Endothelial cell of umbilical vein (primary cell): Measurements from ENCODE around the gene MICALL2. TPM values are rescaled to one million over a fixed set of nuclear protein-coding genes. Genes with fewer than 3 reads are reported as not detected.

Experiments
- BruUV-seq: library from RNA; stranded (reverse); fragments of 400-500 nt; replicated peaks from 2 replicates; lab custom pipeline; 2021; lab: Mats Ljungman, UMichigan
- CTCF ChIA-PET: fragments of 300-600, 350-600 bp; sonication (Branson Sonifier 250); formaldehyde crosslinking; loops from one replicate; lab custom pipeline; 2021; ENCODE audit warnings: antibody characterized with exemption, inconsistent platforms; lab: Charles Lee
- POLR2A ChIA-PET: fragments of 300-600, 350-600 bp; sonication (Branson Sonifier 250); formaldehyde crosslinking; loops from one replicate; lab custom pipeline; 2021; ENCODE audit warnings: antibody characterized with exemption, inconsistent platforms; lab: Charles Lee
- DNase-seq: peaks from one replicate; pipeline ENCODE4 v3.0.0-alpha.2; 2011; ENCODE audit warnings: low read depth, low spot score
- FAIRE-seq: peaks from 2 replicates; lab custom pipeline; 2011; peaks lifted over from hg19 to GRCh38; lab: Jason Lieb, UNC
- H2AFZ ChIP-seq: 2 replicates; pipeline ENCODE4 v1.6.0; 2012; ENCODE audit warnings: low read depth, low read length, control low read depth, inconsistent platforms
- H3K27ac ChIP-seq: 2 replicates; pipeline ENCODE4 v1.5.1; 2011; ENCODE audit warnings: low read depth, mild to moderate bottlenecking, control low read depth, low read length, moderate library complexity; ENCODE audit not compliant: insufficient read depth
- H3K27me3 ChIP-seq, 2 experiments: 2 replicates each; pipeline versions ENCODE4 v1.6.0 to v1.6.1; 2011; ENCODE audit warnings: low read length in 2 of 2, mixed read lengths in 1 of 2; ENCODE audit not compliant: control insufficient read depth in 2 of 2, insufficient read depth in 2 of 2
- H3K36me3 ChIP-seq, 2 experiments: 2 replicates in 1 of 2; 3 replicates in 1 of 2; pipeline ENCODE4 v1.5.1; 2011; ENCODE audit warnings: low read length in 2 of 2, mild to moderate bottlenecking in 1 of 2, moderate library complexity in 1 of 2; ENCODE audit not compliant: control insufficient read depth in 2 of 2, insufficient read depth in 2 of 2; ENCODE audit errors: extremely low read depth in 1 of 2
- H3K4me1 ChIP-seq: 3 replicates; pipeline ENCODE4 v1.5.1; 2011; ENCODE audit warnings: mild to moderate bottlenecking, low read length; ENCODE audit not compliant: control insufficient read depth, insufficient read depth; ENCODE audit errors: extremely low read depth
- H3K4me2 ChIP-seq: 2 replicates; pipeline ENCODE4 v1.6.1; 2011; ENCODE audit warnings: low read length, control low read depth, mixed read lengths; ENCODE audit not compliant: insufficient read depth
- H3K4me3 ChIP-seq, 3 experiments: fragments of 200-600 bp in 1 of 3; sonication (generic), shearing (Covaris generic) in 1 of 3; replicated peaks in 1 of 3; 2 replicates each; pipeline ENCODE4 v1.5.1; 2011 to 2016; ENCODE audit warnings: control low read depth in 3 of 3, low read length in 3 of 3, mild to moderate bottlenecking in 2 of 3, inconsistent platforms in 1 of 3, low read depth in 1 of 3, moderate library complexity in 1 of 3; ENCODE audit not compliant: insufficient read depth in 1 of 3
- H3K79me2 ChIP-seq: 2 replicates; pipeline ENCODE4 v1.6.0; 2012; ENCODE audit warnings: low read length, inconsistent platforms; ENCODE audit not compliant: control insufficient read depth, insufficient read depth
- H3K9ac ChIP-seq: replicated peaks from 2 replicates; pipeline ENCODE3; 2011; ENCODE audit warnings: low read length, control low read depth; ENCODE audit not compliant: insufficient read depth; ENCODE audit errors: extremely low read depth
- H3K9me1 ChIP-seq: replicated peaks from 3 replicates; pipeline ENCODE4 v1.6.0; 2011; ENCODE audit warnings: mild to moderate bottlenecking, low read length; ENCODE audit not compliant: control insufficient read depth, insufficient read depth; ENCODE audit errors: extremely low read depth
- H3K9me3 ChIP-seq: replicated peaks from 2 replicates; pipeline ENCODE4 v1.5.1; 2012; ENCODE audit warnings: low read length, inconsistent platforms; ENCODE audit not compliant: control insufficient read depth, insufficient read depth
- H4K20me1 ChIP-seq: replicated peaks from 2 replicates; pipeline ENCODE3; 2011; ENCODE audit warnings: mild to moderate bottlenecking, low read length; ENCODE audit not compliant: control insufficient read depth, insufficient read depth; ENCODE audit errors: extremely low read depth
- JUN ChIP-seq: IDR thresholded peaks from 2 replicates; pipeline ENCODE4 v1.6.1; 2011; ENCODE audit warnings: borderline replicate concordance, low read depth; ENCODE audit not compliant: insufficient read length, insufficient read depth
- MYC ChIP-seq: IDR thresholded peaks from one replicate; pipeline ENCODE4 v1.6.1; 2011; ENCODE audit warnings: mild to moderate bottlenecking, low read depth, low read length
- dilution Hi-C: fragments of 300-500 bp; cut with MboI; formaldehyde crosslinking; loops from one replicate; pipeline ENCODE4 v1.15.0; 2019; ENCODE audit warnings: low sequenced_read_pairs; ENCODE audit not compliant: extremely low pct_ligation_motif_present
- intact Hi-C: fragments of 100-400 bp; cut with micrococcal nuclease; formaldehyde crosslinking; loops from one replicate; pipeline ENCODE4 v1.10.0; 2022
- polyA plus RNA-seq, 4 experiments: library from polyadenylated mRNA; depleted of rRNA in 3 of 4; stranded (reverse) in 3 of 4; unstranded in 1 of 4; fragments of >200 nt; gene quantifications; 2 replicates each; pipeline versions ENCODE4 v1.2.1 to v1.2.3, GENCODE V29; 2011 to 2012; ENCODE audit warnings: missing spikeins in 1 of 4
- total RNA-seq: library from RNA; stranded (reverse); gene quantifications from 2 replicates; pipeline ENCODE4 v1.2.3, GENCODE V29; 2021
- TF ChIP-seq, protein P1 (sequence below): IDR thresholded peaks from 2 replicates; pipeline ENCODE4 v1.6.1; 2011; ENCODE audit not compliant: insufficient read depth, insufficient read length
- TF ChIP-seq, protein P2 (sequence below), 2 donors: IDR thresholded peaks; 1 replicate in 1 of 2; 2 replicates in 1 of 2; pipeline ENCODE4 v1.5.1; 2011; ENCODE audit warnings: low read length in 2 of 2, mild to moderate bottlenecking in 2 of 2, moderate library complexity in 2 of 2, control low read depth in 1 of 2, inconsistent platforms in 1 of 2, low read depth in 1 of 2; ENCODE audit not compliant: insufficient read depth in 1 of 2; ENCODE audit errors: extremely low read depth in 1 of 2

The MICALL2 gene
- total and polyA plus RNA-seq, 2 donors (not counting 3 experiments of a cell fraction or from before 2014, with no cell fraction given), result 29.8 to 46.3 TPM

GRCh38 chr7:1436608-1437007 is 22.7 kb downstream of the MICALL2 start:
- Histone ChIP-seq H3K4me2 (no peak overlapping the region), H3K4me1 (no peaks in the 10 kb centered on the region), H3K27ac (no peak overlapping the region), H3K9me3 (no peaks in the 10 kb centered on the region), H2AFZ (no peak overlapping the region), H3K27me3 (no peaks in the 10 kb centered on the region), H4K20me1 (no peaks in the 10 kb centered on the region), H3K4me3 (no peak overlapping the region), H3K9me1 (no peaks in the 10 kb centered on the region), H3K79me2 (no peaks in the 10 kb centered on the region), H3K36me3 (peaks cover 0 to 2% of the 10 kb centered on the region in 2 experiments), H3K9ac (no peak overlapping the region)
- dilution Hi-C loops (no loop called here), intact Hi-C loops (no loop called here)
- DNase-seq, result no peak
- no peak for FAIRE-seq
- TF ChIP-seq JUN (no peak), MYC (no peak)
- TF ChIP-seq, protein P1, sequence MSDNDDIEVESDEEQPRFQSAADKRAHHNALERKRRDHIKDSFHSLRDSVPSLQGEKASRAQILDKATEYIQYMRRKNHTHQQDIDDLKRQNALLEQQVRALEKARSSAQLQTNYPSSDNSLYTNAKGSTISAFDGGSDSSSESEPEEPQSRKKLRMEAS, result no peak
- no TSS peak for BruUV-seq
- POLR2A ChIA-PET, result no interaction called here
- CTCF ChIA-PET, result no interaction called here

DNA sequence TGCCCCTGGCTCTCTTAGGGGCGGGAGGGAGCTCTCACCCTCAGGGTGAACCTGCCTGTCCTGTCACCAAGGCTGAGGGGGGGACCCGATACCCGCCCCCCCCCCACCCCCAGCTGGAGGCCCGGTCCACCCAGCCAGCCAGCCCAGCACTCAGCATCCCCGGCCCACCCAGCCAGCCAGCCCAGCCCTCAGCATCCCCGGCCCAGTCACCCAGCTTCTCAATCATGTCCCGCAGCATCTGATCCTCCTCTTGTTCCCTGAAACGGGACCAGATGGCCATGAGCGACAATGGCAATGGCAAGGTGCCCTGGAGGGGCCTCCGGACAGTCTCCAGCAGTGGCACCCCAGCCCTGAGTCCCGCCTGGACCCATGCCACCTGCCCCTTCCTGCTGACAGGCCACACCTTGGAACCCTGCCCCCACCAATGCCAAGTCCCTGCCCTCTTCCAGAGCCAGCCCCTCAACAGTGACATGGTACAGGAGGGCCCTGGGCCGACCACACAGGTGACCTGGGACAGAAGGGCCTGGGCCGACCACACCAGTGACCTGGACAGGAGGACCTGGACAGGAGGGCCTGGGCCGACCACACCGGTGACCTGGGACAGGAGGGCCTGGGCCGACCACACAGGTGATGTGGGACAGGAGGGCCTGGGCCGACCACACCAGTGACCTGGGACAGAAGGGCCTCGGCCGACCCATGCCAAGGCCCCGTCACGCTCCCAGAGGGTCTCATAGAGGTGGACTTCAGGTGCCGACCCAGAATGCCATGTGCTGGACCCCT is 24.2 kb downstream of the MICALL2 start:
- BruUV-seq, result no TSS peak
- POLR2A ChIA-PET, result no interaction called here
- Histone ChIP-seq H3K9ac (no peak overlapping the region), H3K79me2 (no peaks in the 10 kb centered on the region), H3K4me2 (no peak overlapping the region), H3K4me3 (no peak overlapping the region), H3K9me1 (no peaks in the 10 kb centered on the region), H3K27ac (no peak overlapping the region), H3K27me3 (no peaks in the 10 kb centered on the region), H4K20me1 (no peaks in the 10 kb centered on the region), H3K9me3 (no peaks in the 10 kb centered on the region), H2AFZ (no peak overlapping the region), H3K36me3 (peaks cover 0 to 2% of the 10 kb centered on the region in 2 experiments), H3K4me1 (no peaks in the 10 kb centered on the region)
- intact Hi-C loops (loop anchor here (5.0 kb wide), 1 partner anchor 208 kb away; no protein-coding TSS in a partner anchor), dilution Hi-C loops (no loop called here)
- DNase-seq (no peak), FAIRE-seq (no peak)
- CTCF ChIA-PET, result no interaction called here
- TF ChIP-seq, protein P2, sequence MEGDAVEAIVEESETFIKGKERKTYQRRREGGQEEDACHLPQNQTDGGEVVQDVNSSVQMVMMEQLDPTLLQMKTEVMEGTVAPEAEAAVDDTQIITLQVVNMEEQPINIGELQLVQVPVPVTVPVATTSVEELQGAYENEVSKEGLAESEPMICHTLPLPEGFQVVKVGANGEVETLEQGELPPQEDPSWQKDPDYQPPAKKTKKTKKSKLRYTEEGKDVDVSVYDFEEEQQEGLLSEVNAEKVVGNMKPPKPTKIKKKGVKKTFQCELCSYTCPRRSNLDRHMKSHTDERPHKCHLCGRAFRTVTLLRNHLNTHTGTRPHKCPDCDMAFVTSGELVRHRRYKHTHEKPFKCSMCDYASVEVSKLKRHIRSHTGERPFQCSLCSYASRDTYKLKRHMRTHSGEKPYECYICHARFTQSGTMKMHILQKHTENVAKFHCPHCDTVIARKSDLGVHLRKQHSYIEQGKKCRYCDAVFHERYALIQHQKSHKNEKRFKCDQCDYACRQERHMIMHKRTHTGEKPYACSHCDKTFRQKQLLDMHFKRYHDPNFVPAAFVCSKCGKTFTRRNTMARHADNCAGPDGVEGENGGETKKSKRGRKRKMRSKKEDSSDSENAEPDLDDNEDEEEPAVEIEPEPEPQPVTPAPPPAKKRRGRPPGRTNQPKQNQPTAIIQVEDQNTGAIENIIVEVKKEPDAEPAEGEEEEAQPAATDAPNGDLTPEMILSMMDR (IDR thresholded peaks at IDR 0.05; ENCODE audit: extremely low read depth in 1 of 2, insufficient read depth in 1 of 2, low read depth in 1 of 2, low read length in 2 of 2), result no peak
